KMS-11 (cell line): ENCODE measurements around the gene DRD4.

Experiments
- H2AFZ ChIP-seq: fragments of 200-600 bp; sonication (generic); 2 replicates; pipeline ENCODE4 v1.6.1; 2016; ENCODE audit warnings: antibody characterized with exemption, mixed run types, low read depth
- H3K27ac ChIP-seq: fragments of 200-600 bp; sonication (generic); 2 replicates; pipeline ENCODE4 v1.6.1; 2016; ENCODE audit warnings: mild to moderate bottlenecking, mixed run types
- H3K27me3 ChIP-seq: fragments of 200-600 bp; sonication (generic); 2 replicates; pipeline ENCODE4 v1.6.1; 2017; ENCODE audit warnings: mild to moderate bottlenecking, low read depth, mixed run types, moderate library complexity; ENCODE audit not compliant: insufficient read depth
- H3K36me3 ChIP-seq: fragments of 200-600 bp; sonication (generic); 2 replicates; pipeline ENCODE4 v1.6.1; 2017; ENCODE audit warnings: mild to moderate bottlenecking, mixed run types; ENCODE audit not compliant: insufficient read depth
- H3K4me1 ChIP-seq: fragments of 200-600 bp; sonication (generic); 2 replicates; pipeline ENCODE4 v1.6.1; 2016; ENCODE audit warnings: mild to moderate bottlenecking, low read depth, mixed run types; ENCODE audit not compliant: poor library complexity, severe bottlenecking
- H3K4me2 ChIP-seq: fragments of 200-600 bp; sonication (generic); 2 replicates; pipeline ENCODE4 v1.7.0; 2016; ENCODE audit warnings: mild to moderate bottlenecking, mixed run types
- H3K4me3 ChIP-seq: fragments of 200-600 bp; sonication (generic); IDR thresholded peaks from 2 replicates; pipeline ENCODE4 v1.6.1; 2017; ENCODE audit warnings: low read depth, low read length, mixed read lengths; ENCODE audit not compliant: insufficient read depth
- H3K79me2 ChIP-seq: fragments of 200-600 bp; sonication (generic); 2 replicates; pipeline ENCODE4 v1.6.1; 2016; ENCODE audit warnings: low read depth, mixed run types; ENCODE audit not compliant: insufficient read depth
- H3K9ac ChIP-seq: fragments of 200-600 bp; sonication (generic); 2 replicates; pipeline ENCODE4 v1.6.1; 2016; ENCODE audit warnings: mild to moderate bottlenecking, mixed run types
- H4K20me1 ChIP-seq: fragments of 200-600 bp; sonication (generic); 2 replicates; pipeline ENCODE4 v1.6.1; 2016; ENCODE audit warnings: mild to moderate bottlenecking, mixed run types; ENCODE audit not compliant: insufficient read depth
- TF ChIP-seq, protein P1 (sequence below): fragments of 200-600 bp; sonication (generic); conservative IDR thresholded peaks from 2 replicates; pipeline ENCODE4 v1.6.1; 2017; ENCODE audit warnings: low read depth, mild to moderate bottlenecking, antibody characterized with exemption, low read length, moderate library complexity, mixed read lengths

The DRD4 gene

GRCh38 chr11:630871-631270 is 6.2 kb upstream of the DRD4 start:
- Histone ChIP-seq H3K36me3 (no peaks in the 10 kb centered on the region), H3K9ac (no peak overlapping the region), H3K4me2 (no peak overlapping the region), H2AFZ (no peak overlapping the region), H3K27ac (no peak overlapping the region; the same call in 1 of the 2 replicates), H3K4me1 (peaks cover 38% of the 10 kb centered on the region), H3K27me3 (no peaks in the 10 kb centered on the region), H3K4me3 (no peak overlapping the region), H4K20me1 (no peaks in the 10 kb centered on the region), H3K79me2 (no peaks in the 10 kb centered on the region)
- TF ChIP-seq, protein P1, sequence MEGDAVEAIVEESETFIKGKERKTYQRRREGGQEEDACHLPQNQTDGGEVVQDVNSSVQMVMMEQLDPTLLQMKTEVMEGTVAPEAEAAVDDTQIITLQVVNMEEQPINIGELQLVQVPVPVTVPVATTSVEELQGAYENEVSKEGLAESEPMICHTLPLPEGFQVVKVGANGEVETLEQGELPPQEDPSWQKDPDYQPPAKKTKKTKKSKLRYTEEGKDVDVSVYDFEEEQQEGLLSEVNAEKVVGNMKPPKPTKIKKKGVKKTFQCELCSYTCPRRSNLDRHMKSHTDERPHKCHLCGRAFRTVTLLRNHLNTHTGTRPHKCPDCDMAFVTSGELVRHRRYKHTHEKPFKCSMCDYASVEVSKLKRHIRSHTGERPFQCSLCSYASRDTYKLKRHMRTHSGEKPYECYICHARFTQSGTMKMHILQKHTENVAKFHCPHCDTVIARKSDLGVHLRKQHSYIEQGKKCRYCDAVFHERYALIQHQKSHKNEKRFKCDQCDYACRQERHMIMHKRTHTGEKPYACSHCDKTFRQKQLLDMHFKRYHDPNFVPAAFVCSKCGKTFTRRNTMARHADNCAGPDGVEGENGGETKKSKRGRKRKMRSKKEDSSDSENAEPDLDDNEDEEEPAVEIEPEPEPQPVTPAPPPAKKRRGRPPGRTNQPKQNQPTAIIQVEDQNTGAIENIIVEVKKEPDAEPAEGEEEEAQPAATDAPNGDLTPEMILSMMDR, result no peak

DNA sequence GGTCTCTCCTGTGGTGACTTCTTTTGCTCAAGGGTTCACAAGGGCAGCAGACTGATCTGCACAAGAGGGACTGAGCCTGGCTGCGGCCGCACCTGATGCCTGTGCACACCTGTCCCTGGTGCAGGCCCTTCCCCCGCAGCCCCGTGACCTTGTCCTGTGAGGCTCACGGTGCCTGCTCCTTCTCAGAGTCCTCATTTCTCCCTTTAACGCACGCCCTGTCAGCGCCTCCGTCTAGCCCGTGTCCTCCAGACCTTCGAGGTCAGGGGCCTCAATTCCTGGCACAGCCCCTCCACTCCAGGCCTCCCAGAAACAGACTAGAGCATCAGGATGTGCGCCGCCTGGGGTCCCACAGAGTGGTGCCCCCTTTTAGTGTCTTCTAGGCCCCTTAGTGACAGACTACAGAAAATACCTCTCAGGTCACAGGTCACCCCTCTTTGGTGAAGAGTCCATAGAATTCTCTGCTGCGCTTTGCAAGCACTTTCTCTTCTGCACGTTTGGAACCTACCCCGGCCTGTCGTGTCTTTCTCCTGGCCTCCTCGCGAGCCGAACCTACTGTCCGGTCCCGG is 1.0 kb upstream of the DRD4 start:
- Histone ChIP-seq H3K27me3 (no peaks in the 10 kb centered on the region), H3K4me2 (no peak overlapping the region), H4K20me1 (no peaks in the 10 kb centered on the region), H3K9ac (no peak overlapping the region), H3K36me3 (no peaks in the 10 kb centered on the region), H3K4me1 (peaks cover 3% of the 10 kb centered on the region), H3K79me2 (no peaks in the 10 kb centered on the region), H3K4me3 (no peak overlapping the region), H2AFZ (no peak overlapping the region), H3K27ac (no peak overlapping the region)
- TF ChIP-seq, protein P1, result no peak

DNA sequence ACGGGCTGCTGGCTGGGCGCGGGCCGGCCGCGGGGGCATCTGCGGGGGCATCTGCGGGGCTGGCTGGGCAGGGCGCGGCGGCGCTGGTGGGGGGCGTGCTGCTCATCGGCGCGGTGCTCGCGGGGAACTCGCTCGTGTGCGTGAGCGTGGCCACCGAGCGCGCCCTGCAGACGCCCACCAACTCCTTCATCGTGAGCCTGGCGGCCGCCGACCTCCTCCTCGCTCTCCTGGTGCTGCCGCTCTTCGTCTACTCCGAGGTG is 194 bp downstream of the DRD4 start:
- Histone ChIP-seq H3K79me2 (no peaks in the 10 kb centered on the region), H3K27me3 (no peaks in the 10 kb centered on the region), H3K27ac (no peak overlapping the region), H3K9ac (no peak overlapping the region), H3K36me3 (no peaks in the 10 kb centered on the region), H3K4me3 (no peak overlapping the region), H4K20me1 (no peaks in the 10 kb centered on the region), H2AFZ (no peak overlapping the region), H3K4me2 (no peak overlapping the region), H3K4me1 (no peaks in the 10 kb centered on the region)
- TF ChIP-seq, protein P1, result no peak

- H3K4me1 ChIP-seq, result peaks cover under 1% of the 10 kb centered on the region
- no peaks in the 10 kb centered on the region for H4K20me1 ChIP-seq
- H3K27ac ChIP-seq, result no peak overlapping the region
- H3K36me3 ChIP-seq, result no peaks in the 10 kb centered on the region
- H3K4me2 ChIP-seq, result no peak overlapping the region
- no peak overlapping the region for H3K4me3 ChIP-seq
- H3K79me2 ChIP-seq, result no peaks in the 10 kb centered on the region
- no peak overlapping the region for H3K9ac ChIP-seq
- TF ChIP-seq, protein P1, result no peak
- H2AFZ ChIP-seq, result no peak overlapping the region
- H3K27me3 ChIP-seq, result no peaks in the 10 kb centered on the region
These were observed 788 bp downstream of the DRD4 start for GRCh38 chr11:637593-638521.
